Activated CD4-positive, alpha-beta T cell treated with anti-CD3 and anti-CD28 coated beads for 24 hours (primary cell): ENCODE measurements around the gene CYP21A2.
"Not testable (repeated sequence)": the region's sequence is repeated elsewhere in the genome, so short reads cannot be mapped to it uniquely, and the experiment has no call there.

Source experiments
- DNase-seq, 2 donors: peaks; one replicate each; pipeline ENCODE4 v3.0.0-alpha.2; 2020; ENCODE audit warnings: low read depth in 2 of 2

CYP21A2 gene

GRCh38 chr6:32029553-32029952, 8.7 kb upstream of the CYP21A2 start:
- not testable (repeated sequence) for DNase-seq

GRCh38 chr6:32035283-32036013, 2.8 kb upstream of the CYP21A2 start:
- not testable (repeated sequence) for DNase-seq

GRCh38 chr6:32037136-32037535, 1.1 kb upstream of the CYP21A2 start:
- not testable (repeated sequence) for DNase-seq

DNA sequence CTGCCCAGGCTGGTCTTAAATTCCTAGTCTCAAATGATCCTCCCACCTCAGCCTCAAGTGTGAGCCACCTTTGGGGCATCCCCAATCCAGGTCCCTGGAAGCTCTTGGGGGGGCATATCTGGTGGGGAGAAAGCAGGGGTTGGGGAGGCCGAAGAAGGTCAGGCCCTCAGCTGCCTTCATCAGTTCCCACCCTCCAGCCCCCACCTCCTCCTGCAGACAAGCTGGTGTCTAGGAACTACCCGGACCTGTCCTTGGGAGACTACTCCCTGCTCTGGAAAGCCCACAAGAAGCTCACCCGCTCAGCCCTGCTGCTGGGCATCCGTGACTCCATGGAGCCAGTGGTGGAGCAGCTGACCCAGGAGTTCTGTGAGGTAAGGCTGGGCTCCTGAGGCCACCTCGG, 663 bp downstream of the CYP21A2 start:
- DNase-seq, result not testable (repeated sequence)

DNA sequence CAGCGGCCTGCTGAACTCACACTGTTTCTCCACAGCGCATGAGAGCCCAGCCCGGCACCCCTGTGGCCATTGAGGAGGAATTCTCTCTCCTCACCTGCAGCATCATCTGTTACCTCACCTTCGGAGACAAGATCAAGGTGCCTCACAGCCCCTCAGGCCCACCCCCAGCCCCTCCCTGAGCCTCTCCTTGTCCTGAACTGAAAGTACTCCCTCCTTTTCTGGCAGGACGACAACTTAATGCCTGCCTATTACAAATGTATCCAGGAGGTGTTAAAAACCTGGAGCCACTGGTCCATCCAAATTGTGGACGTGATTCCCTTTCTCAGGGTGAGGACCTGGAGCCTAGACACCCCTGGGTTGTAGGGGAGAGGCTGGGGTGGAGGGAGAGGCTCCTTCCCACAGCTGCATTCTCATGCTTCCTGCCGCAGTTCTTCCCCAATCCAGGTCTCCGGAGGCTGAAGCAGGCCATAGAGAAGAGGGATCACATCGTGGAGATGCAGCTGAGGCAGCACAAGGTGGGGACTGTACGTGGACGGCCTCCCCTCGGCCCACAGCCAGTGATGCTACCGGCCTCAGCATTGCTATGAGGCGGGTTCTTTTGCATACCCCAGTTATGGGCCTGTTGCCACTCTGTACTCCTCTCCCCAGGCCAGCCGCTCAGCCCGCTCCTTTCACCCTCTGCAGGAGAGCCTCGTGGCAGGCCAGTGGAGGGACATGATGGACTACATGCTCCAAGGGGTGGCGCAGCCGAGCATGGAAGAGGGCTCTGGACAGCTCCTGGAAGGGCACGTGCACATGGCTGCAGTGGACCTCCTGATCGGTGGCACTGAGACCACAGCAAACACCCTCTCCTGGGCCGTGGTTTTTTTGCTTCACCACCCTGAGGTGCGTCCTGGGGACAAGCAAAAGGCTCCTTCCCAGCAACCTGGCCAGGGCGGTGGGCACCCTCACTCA, 1.4 kb downstream of the CYP21A2 start:
- not testable (repeated sequence) for DNase-seq

GRCh38 chr6:32040299-32041049, 2.3 kb downstream of the CYP21A2 start:
- not testable (repeated sequence) for DNase-seq

GRCh38 chr6:32041050-32041321, 2.8 kb downstream of the CYP21A2 start:
- not testable (repeated sequence) for DNase-seq

DNA sequence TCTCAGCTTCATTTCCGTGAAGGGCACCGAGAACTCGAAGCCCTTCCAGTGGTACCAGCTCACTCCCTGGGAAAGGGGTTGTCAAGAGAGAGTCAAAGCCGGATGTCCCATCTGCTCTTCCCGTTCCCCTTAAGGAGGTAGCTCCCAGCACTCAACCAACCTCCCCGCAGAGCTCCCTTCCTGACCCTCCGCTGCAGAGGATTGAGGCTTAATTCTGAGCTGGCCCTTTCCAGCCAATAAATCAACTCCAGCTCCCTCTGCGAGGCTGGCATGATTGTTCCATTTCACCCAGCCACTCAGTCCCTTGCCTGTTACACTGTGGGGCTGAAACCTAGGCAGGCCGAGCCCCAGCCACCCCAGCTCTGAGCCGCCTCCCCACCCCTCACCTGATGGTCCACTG, 3.2 kb downstream of the CYP21A2 start:
- DNase-seq, result not testable (repeated sequence)

DNA sequence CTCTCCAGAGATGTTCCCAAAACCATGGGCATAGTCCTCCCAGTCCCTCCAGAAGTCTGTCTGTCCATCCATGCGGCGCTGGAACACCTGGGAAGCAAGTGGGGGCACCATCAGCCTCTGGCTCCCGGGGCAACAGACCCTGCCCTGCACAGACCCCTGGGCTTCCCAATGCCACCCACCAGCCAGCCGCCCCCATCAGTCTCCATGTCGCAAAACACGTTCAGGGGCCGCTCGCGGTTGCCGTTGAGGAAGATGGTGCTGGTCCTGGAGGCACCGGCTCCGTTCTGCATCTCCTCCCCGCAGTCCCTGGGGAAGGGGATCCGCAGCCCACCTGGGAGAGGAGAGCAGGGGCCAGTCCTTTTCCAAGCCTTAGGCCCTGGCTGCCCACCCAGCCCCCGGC, 4.1 kb downstream of the CYP21A2 start:
- not testable (repeated sequence) for DNase-seq

GRCh38 chr6:32043589-32044380, 5.6 kb downstream of the CYP21A2 start:
- not testable (repeated sequence) for DNase-seq

DNA sequence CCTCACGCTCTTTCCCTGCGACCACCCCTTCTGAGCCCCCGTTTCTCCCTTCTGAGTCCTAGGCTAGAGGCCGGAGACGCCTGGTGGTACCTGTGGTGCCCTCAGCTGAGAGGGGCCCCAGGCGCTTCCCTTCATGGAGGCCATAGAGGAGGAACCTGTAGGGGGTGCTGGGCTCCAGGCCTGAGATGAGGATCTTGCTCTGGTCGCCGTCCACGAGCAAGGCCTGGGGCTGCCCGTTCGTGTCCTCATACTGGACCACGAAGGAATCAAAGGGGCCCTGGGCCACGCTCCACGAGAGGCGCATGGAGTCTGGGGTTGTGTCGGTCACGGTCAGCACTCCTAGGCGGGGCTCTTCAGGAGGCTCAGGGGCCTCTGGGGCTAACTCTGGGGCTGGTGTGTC, 6.7 kb downstream of the CYP21A2 start:
- not testable (repeated sequence) for DNase-seq

- DNase-seq, result no peak
These were observed 7.7 kb downstream of the CYP21A2 start for GRCh38 chr6:32045811-32046449.

GRCh38 chr6:32046450-32047083, 8.4 kb downstream of the CYP21A2 start:
- DNase-seq, result no peak

- DNase-seq, result no peak
These were observed 8.9 kb downstream of the CYP21A2 start for GRCh38 chr6:32047084-32047478.

DNA sequence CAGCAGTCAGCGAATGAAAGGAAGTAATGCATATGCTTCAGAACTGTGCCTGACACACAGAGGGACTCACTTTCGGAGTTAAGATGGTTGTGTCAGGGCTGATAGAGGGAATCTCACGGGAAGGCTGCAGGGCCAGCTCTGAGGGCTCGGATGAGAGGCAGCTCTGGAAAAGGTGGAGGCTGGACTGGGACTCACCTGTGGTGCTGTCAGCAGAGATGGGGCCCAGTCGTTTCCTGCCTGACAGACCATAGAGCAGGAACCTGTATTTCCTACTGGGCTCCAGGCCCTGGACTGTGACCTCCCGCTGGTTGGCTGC, 9.3 kb downstream of the CYP21A2 start:
- DNase-seq, result no peak

GRCh38 chr6:32047855-32048766, 9.9 kb downstream of the CYP21A2 start:
- DNase-seq, result peak; percentile 64 to 72

DNA sequence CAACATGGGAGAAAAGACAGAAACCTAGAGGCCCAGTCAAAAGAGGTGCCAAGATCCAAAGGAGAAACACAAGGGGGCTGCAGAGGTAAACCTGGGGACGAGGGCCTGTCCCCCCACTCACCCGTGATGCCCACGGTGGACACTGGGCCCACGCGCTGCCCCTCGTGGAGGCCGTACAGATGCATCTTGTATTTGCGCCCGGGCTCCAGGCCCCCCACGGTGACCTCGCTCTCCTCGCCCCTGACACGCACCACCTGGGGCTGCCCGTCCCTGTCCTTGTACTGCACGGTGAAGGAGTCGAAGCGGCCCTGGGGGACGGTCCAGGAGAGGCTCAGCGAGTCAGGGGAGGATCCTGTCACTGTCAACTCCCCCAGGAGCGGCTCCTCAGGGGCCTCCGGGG, 10.9 kb downstream of the CYP21A2 start:
- not testable (repeated sequence) for DNase-seq

GRCh38 chr6:32049736-32050135, 11.5 kb downstream of the CYP21A2 start:
- not testable (repeated sequence) for DNase-seq

- DNase-seq, result no peak
These were observed 12.3 kb downstream of the CYP21A2 start for GRCh38 chr6:32050562-32050961.
